Measurements from ENCODE around the gene KRT6B. TPM values are rescaled to one million over a fixed set of nuclear protein-coding genes. Genes with fewer than 3 reads are reported as not detected.

The KRT6B gene
- total and polyA plus RNA-seq, 8 donors: not detected

GRCh38 chr12:52436828-52437474 is 15.0 kb downstream of the KRT6B start:
- intact Hi-C loops (cut with DNase I): no loop called here
- H3K27me3 ChIP-seq: peaks cover 0 to 47% of the 10 kb centered on the region in 2 donors

GRCh38 chr12:52436000-52436827 is 15.7 kb downstream of the KRT6B start:
- no peak overlapping the region for H3K4me3 ChIP-seq
- H3K27me3 ChIP-seq: peaks cover 0 to 47% of the 10 kb centered on the region in 2 donors
- no peak for ATAC-seq
- H3K4me1 ChIP-seq: no peaks in the 10 kb centered on the region
- DNase-seq: no peak
- no peaks in the 10 kb centered on the region for H3K36me3 ChIP-seq
- TF ChIP-seq CTCF (IDR thresholded peaks at IDR 0.05): no peak
- intact Hi-C loops (cut with DNase I): no loop called here
- no peak overlapping the region for H3K27ac ChIP-seq
- no peaks in the 10 kb centered on the region for H3K9me3 ChIP-seq

More at GRCh38 chr12:52436828-52437474, 15.0 kb downstream of the KRT6B start:
- Histone ChIP-seq H3K9me3 (no peaks in the 10 kb centered on the region), H3K36me3 (no peaks in the 10 kb centered on the region), H3K4me1 (no peaks in the 10 kb centered on the region), H3K4me3 (no peak overlapping the region), H3K27ac (no peak overlapping the region)
- no peak for TF ChIP-seq CTCF (IDR thresholded peaks at IDR 0.05)
- no peak for DNase-seq
- ATAC-seq: no peak

GRCh38 chr12:52435659-52435999 is 16.3 kb downstream of the KRT6B start:
- intact Hi-C loops (cut with DNase I): no loop called here
- Histone ChIP-seq H3K36me3 (no peaks in the 10 kb centered on the region), H3K27ac (no peak overlapping the region), H3K27me3 (peaks cover 0 to 49% of the 10 kb centered on the region in 2 donors), H3K9me3 (no peaks in the 10 kb centered on the region), H3K4me1 (no peaks in the 10 kb centered on the region), H3K4me3 (no peak overlapping the region)
- no peak for TF ChIP-seq CTCF (IDR thresholded peaks at IDR 0.05)
- no peak for ATAC-seq
- no peak for DNase-seq

GRCh38 chr12:52434760-52435530 is 17.0 kb downstream of the KRT6B start:
- Histone ChIP-seq H3K4me3 (no peak overlapping the region), H3K27ac (no peak overlapping the region), H3K4me1 (no peaks in the 10 kb centered on the region), H3K36me3 (no peaks in the 10 kb centered on the region), H3K9me3 (no peaks in the 10 kb centered on the region), H3K27me3 (peaks cover 0 to 54% of the 10 kb centered on the region in 2 donors)
- ATAC-seq (no peak), DNase-seq (no peak)
- intact Hi-C loops (cut with DNase I): no loop called here
- TF ChIP-seq CTCF (IDR thresholded peaks at IDR 0.05): no peak
